Activated naive CD4-positive, alpha-beta T cell treated with anti-CD3 and anti-CD28 coated beads, Interleukin-2, amount 50 U/mL, for 24 hours (primary cell): Measurements from ENCODE around the gene LRRC1.

ENCODE experiments used
- H3K27ac Mint-ChIP-seq: one replicate; pipeline ENCODE4 v1.8.0; 2021; ENCODE audit warnings: mild to moderate bottlenecking, mixed read lengths
- H3K27me3 Mint-ChIP-seq: one replicate; pipeline ENCODE4 v1.8.0; 2021; ENCODE audit warnings: mixed read lengths
- H3K36me3 Mint-ChIP-seq: one replicate; pipeline ENCODE4 v1.8.0; 2021; ENCODE audit warnings: mixed read lengths
- H3K4me1 Mint-ChIP-seq: one replicate; pipeline ENCODE4 v1.8.0; 2021; ENCODE audit warnings: mixed read lengths
- H3K4me3 Mint-ChIP-seq: one replicate; pipeline ENCODE4 v1.8.0; 2021; ENCODE audit warnings: mild to moderate bottlenecking, mixed read lengths
- H3K9me3 Mint-ChIP-seq: one replicate; pipeline ENCODE4 v1.8.0; 2021; ENCODE audit warnings: mixed read lengths

The LRRC1 gene

DNA sequence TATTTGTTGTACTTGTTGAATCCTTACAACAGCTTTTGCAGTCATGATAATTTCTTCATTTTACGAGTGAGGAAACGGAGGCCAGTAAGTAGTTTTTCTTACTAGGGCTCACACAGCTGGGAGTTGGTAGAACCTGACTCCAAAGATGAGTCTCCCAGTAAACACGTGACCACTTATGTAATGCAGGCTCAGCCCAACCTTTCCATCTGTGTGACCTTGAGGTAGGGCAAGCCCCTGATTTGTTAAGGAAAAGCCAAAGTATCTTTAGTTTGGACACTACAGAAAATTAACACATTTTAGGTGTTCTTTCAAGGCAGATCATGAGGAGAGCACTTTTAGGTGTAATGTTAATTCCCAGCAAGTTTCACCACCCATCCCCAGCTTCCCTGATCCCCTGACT is 111.3 kb downstream of the LRRC1 start:
- no peaks in the 10 kb centered on the region for H3K4me1 Mint-ChIP-seq
- no peaks in the 10 kb centered on the region for H3K27me3 Mint-ChIP-seq
- H3K36me3 Mint-ChIP-seq, result peaks cover 10% of the 10 kb centered on the region
- H3K4me3 Mint-ChIP-seq, result no peak overlapping the region
- H3K9me3 Mint-ChIP-seq, result no peaks in the 10 kb centered on the region
- H3K27ac Mint-ChIP-seq, result no peak overlapping the region

DNA sequence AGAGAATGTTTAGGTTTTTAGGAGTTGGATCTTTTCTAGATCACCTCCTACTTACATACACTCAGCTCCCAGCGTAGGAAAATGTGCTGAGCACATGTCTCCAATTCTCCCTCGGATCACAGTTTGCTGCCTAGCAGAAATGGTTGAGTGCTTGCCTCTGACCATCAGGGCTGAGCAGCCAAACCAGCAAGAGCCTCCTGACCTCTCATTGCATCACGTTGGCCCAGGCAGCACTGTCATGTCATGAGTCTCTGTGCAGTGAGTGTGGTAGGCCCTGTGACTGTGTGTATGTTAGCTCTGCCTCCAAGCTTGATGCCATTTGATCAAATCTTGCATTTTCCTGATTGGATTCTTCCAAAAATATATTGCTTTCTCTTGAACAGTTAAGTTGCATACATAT is 112.0 kb downstream of the LRRC1 start:
- no peak overlapping the region for H3K27ac Mint-ChIP-seq
- no peaks in the 10 kb centered on the region for H3K4me1 Mint-ChIP-seq
- no peaks in the 10 kb centered on the region for H3K9me3 Mint-ChIP-seq
- no peaks in the 10 kb centered on the region for H3K27me3 Mint-ChIP-seq
- H3K36me3 Mint-ChIP-seq, result peaks cover 10% of the 10 kb centered on the region
- H3K4me3 Mint-ChIP-seq, result no peak overlapping the region

DNA sequence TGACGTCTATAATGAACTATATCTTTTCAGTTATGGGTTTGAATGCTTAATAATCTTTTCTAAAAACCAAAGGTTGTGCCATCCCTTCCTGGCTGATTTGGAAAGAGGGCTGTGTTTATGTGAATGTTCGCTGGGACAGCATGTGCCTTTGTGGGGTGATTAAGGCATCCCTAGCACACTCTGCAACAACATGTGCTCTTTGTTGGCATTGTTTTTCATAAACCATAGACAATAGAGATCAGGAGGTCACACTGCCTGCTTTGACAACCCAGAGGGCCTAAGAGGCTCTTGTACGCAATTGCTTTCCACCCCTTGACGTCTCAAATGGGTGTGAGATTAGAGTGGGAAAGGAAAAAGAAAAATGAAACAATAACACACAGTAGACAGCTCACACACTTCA is 116.0 kb downstream of the LRRC1 start:
- H3K4me1 Mint-ChIP-seq, result no peaks in the 10 kb centered on the region
- H3K9me3 Mint-ChIP-seq, result no peaks in the 10 kb centered on the region
- no peaks in the 10 kb centered on the region for H3K27me3 Mint-ChIP-seq
- H3K27ac Mint-ChIP-seq, result no peak overlapping the region
- H3K4me3 Mint-ChIP-seq, result no peak overlapping the region
- peaks cover 15% of the 10 kb centered on the region for H3K36me3 Mint-ChIP-seq

DNA sequence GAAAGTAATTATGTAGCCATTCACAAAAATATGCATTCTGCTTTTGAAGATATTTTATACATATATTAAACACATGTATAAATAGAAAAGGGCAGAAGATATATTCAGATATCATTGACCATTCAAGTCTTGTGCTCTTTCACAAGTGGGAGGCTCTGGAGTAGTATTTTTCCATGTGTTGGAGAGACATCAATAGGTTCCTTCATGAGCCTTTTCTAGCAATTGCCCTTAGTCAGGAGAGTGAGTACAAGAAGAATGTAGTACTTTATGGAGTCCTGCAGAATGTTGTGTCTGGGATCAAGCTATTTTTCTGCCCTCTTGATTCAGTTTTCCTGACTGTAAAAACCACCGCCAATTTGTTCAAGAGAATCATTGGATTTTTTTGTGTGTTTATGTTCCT is 117.9 kb downstream of the LRRC1 start:
- H3K9me3 Mint-ChIP-seq, result no peaks in the 10 kb centered on the region
- no peaks in the 10 kb centered on the region for H3K4me1 Mint-ChIP-seq
- H3K27me3 Mint-ChIP-seq, result no peaks in the 10 kb centered on the region
- no peak overlapping the region for H3K27ac Mint-ChIP-seq
- H3K36me3 Mint-ChIP-seq, result peaks cover 15% of the 10 kb centered on the region
- no peak overlapping the region for H3K4me3 Mint-ChIP-seq

DNA sequence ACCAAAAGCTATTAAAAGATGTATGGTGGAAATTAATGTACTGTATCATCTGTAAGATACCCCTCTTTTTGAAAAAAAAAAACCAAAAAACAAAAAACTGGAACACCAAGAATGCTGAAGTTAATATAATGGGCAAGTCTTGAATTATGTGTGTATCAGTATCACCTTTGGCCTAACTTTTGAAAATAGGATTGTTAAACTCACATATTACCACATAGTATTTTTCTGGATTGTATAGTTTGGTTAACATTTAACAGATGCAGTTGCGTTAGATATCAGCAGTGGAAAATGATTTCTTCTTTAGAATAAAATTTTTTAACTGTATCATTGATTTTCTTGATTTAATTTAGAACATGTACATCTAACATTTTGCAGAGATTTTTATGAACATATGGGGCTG is 118.5 kb downstream of the LRRC1 start:
- Mint-ChIP-seq H3K36me3 (peaks cover 13% of the 10 kb centered on the region), H3K4me3 (no peak overlapping the region), H3K9me3 (no peaks in the 10 kb centered on the region), H3K27ac (no peak overlapping the region), H3K4me1 (no peaks in the 10 kb centered on the region), H3K27me3 (no peaks in the 10 kb centered on the region)

DNA sequence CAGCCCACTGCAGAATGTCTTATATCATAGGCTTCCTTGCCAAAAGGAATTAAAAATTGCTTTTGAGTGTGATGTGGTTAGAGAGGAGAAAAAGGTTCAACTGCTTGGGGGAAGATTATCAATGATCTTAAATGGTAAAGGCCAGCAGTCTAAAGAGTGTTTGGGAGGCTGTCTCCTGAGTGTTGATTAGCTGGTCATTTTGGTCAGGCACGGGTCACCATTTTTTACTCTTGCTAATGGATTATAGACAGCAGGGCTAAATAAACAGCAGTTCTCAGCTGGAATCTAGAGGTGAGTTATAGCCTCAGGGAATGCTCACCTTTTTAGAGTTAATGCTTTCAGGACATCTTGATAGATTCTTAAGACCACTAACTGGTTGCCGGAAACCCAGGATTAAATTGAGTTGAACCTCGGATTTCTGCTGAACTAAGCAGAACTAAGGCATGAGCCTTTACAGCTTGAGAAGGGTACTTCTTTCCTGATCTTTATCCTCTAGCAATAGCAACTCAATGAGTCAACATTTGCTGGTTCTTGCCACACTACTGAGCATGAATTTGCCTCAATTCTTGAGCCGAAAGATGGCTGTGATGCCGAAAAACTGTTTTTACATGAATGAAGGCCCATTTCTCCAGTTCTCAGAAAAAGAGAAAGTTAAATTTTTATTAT is 120.4 kb downstream of the LRRC1 start:
- Mint-ChIP-seq H3K36me3 (peaks cover 16% of the 10 kb centered on the region), H3K27me3 (no peaks in the 10 kb centered on the region), H3K27ac (no peak overlapping the region), H3K4me3 (no peak overlapping the region), H3K4me1 (no peaks in the 10 kb centered on the region), H3K9me3 (no peaks in the 10 kb centered on the region)

DNA sequence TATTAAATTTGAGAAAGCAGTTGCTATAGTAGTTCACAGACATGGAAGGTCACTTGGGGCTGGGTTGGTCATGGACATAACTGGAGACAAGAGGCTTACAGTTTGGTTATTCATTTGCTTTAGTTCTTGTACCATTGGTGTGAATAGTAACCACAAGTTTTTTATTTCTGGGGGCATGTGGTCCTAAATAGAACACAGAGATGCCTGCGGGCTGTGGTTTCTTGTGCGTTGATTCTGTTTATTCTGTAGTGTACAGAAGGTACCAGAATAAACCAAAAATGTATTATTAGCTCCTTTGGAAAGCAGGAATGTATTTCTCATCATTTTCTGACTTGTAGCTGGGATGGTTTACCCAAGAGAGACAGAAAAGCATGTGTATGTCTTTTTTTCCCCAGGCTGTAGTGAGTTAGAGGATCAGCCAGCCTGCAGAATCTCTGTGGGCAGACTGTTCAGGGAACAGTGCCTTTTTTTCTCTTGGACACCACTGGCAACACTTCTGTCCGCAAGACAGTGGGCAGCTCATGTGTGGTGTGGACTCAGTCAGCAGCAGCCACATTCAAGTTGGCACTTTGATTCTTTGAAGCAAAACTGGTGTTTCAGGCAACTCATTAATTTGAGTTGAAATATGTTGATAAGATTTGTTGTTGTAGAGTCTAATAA is 122.1 kb downstream of the LRRC1 start:
- H3K27ac Mint-ChIP-seq, result no peak overlapping the region
- no peaks in the 10 kb centered on the region for H3K9me3 Mint-ChIP-seq
- H3K27me3 Mint-ChIP-seq, result no peaks in the 10 kb centered on the region
- H3K4me1 Mint-ChIP-seq, result no peaks in the 10 kb centered on the region
- peaks cover 20% of the 10 kb centered on the region for H3K36me3 Mint-ChIP-seq
- no peak overlapping the region for H3K4me3 Mint-ChIP-seq

DNA sequence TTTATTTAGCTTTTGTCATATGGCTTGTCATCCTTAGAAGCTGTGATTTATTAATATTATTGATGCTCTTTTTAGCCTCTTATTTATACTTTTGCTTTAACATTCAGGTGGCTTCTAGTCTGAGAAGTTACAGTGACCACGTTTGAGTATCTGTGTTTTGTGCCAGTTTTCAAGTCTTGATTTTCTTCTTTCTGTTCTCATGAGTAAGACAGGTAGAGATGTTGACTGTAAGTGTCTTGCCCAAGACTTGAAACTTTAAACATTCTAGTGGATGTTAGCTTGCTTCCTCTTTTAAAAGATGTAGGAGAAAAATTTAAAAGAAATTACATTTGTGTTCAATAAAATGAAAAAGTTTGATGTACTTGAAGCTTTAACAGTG is 122.6 kb downstream of the LRRC1 start:
- Mint-ChIP-seq H3K27me3 (no peaks in the 10 kb centered on the region), H3K27ac (no peak overlapping the region), H3K4me1 (no peaks in the 10 kb centered on the region)

DNA sequence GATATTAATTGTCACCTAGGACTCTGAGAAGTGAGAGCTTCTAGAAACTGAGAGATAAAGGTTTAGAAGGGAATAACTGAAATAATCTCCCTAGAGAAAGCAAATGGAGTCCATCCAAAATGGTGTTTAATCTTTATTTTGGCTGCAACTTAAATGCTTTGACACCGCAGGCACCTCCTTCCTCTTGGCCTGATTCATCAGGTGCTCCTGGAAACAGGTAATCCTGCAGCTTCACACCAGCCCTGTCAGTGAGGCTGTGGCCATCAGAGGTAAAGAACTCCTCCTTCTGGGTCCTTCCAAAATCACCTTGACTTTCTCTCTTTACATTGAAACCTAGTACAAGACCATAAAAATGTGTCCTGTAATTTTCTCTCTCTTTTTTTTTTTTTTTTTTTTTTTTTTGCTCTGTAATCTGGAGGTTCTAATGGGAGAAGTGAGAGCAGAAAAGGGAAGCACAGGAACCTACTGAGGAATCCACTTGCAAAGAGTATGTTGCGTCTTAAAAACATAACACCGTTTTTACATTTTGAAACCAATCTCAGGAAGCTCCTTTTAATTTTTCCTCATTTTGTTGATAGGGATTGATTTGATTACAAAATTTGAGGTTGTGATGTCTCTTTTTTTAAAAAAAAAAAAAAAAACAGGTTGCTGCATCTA is 124.2 kb downstream of the LRRC1 start:
- no peaks in the 10 kb centered on the region for H3K9me3 Mint-ChIP-seq
- no peaks in the 10 kb centered on the region for H3K4me1 Mint-ChIP-seq
- H3K27ac Mint-ChIP-seq, result no peak overlapping the region
- no peak overlapping the region for H3K4me3 Mint-ChIP-seq
- no peaks in the 10 kb centered on the region for H3K27me3 Mint-ChIP-seq
- H3K36me3 Mint-ChIP-seq, result peaks cover 15% of the 10 kb centered on the region

More for the DNA sequence above, 122.6 kb downstream of the LRRC1 start:
- H3K9me3 Mint-ChIP-seq, result no peaks in the 10 kb centered on the region
- no peak overlapping the region for H3K4me3 Mint-ChIP-seq
- peaks cover 20% of the 10 kb centered on the region for H3K36me3 Mint-ChIP-seq

DNA sequence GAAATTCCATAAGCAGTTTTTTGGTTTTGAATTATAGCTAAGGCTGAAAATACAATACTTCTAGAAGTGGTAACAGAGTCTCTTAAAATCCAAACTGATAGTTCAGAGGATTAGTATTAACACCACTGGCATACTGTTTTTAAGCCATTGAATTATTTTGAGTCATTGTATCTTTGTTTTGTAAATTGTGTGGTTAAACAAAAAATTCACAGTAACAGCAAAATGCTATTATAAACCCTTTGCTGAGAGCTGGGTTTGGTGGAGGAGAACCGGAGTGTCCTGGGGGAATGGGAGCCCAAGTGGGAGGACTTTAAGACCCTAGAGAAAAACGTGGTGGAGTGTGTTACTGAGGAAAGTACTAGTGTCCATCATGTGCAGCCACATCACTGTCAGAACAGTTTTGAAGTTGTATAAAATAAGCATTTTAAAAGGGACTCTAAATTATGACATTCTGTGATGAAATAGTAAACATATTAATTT is 125.1 kb downstream of the LRRC1 start:
- H3K36me3 Mint-ChIP-seq, result peaks cover 8% of the 10 kb centered on the region
- H3K4me3 Mint-ChIP-seq, result no peak overlapping the region
- H3K27ac Mint-ChIP-seq, result no peak overlapping the region
- no peaks in the 10 kb centered on the region for H3K27me3 Mint-ChIP-seq
- H3K4me1 Mint-ChIP-seq, result no peaks in the 10 kb centered on the region
- no peaks in the 10 kb centered on the region for H3K9me3 Mint-ChIP-seq

DNA sequence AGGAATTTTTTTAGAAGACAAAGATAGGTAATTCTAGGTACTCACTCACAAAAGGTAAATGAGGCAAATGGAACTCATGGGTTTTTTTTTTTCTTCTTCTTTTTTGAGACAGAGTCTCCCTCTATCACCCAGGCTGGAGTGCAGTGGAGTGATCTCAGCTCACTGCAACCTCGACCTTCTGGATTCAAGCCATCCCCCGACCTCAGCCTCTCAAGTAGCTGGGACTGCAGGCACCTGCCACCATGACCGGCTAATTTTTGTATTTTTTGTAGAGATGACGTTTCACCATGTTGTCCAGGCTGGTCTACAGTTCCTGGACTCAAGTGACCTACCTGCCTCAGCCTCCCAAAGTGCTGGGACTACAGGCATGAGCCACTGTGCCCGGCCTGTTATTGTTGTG is 126.1 kb downstream of the LRRC1 start:
- no peaks in the 10 kb centered on the region for H3K27me3 Mint-ChIP-seq
- no peaks in the 10 kb centered on the region for H3K4me1 Mint-ChIP-seq
- no peak overlapping the region for H3K27ac Mint-ChIP-seq
- H3K4me3 Mint-ChIP-seq, result no peak overlapping the region
- H3K36me3 Mint-ChIP-seq, result peaks cover 7% of the 10 kb centered on the region
- H3K9me3 Mint-ChIP-seq, result no peaks in the 10 kb centered on the region

DNA sequence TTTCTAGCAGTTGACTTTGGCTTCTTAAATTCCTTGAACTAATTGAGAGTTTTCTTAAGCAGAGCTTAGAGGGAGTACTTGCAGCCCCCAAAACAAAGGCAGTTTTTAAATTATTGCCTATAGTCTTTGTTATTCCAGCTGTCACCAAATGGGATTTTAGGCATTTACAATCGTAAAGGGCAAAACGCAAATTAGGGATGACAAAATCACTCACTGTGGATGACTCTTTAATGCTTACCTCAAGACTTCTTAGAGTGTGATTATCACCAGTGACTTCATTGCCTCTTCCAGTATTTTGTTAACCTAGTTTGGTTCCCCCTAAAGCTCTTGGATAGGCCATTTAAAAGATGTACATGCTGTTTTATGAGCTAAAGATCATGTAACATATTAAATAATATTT is 126.8 kb downstream of the LRRC1 start:
- Mint-ChIP-seq H3K36me3 (peaks cover 7% of the 10 kb centered on the region), H3K9me3 (no peaks in the 10 kb centered on the region), H3K4me1 (no peaks in the 10 kb centered on the region), H3K27me3 (no peaks in the 10 kb centered on the region), H3K4me3 (no peak overlapping the region), H3K27ac (no peak overlapping the region)

DNA sequence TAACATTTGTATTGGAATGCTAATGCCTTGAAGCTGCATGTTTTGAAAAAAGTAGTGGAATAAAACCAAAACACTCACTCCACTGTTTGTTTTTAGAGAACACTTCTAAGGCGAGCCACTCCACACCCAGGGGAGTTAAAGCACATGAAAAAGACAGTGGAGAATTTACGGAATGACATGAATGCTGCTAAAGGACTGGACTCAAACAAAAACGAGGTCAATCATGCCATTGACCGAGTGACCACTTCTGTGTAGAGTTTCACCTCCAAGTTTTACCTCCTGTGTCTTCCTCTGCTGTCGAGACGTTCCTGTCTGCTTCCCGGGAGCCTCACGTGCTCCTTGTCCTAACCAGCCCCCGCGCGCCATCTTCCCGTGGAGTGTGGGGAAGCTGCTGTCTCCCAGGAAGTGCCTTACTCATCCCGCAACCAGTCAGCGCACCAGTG is 127.8 kb downstream of the LRRC1 start:
- H3K4me1 Mint-ChIP-seq, result no peaks in the 10 kb centered on the region
- peaks cover 7% of the 10 kb centered on the region for H3K36me3 Mint-ChIP-seq
- H3K27ac Mint-ChIP-seq, result no peak overlapping the region
- no peak overlapping the region for H3K4me3 Mint-ChIP-seq
- no peaks in the 10 kb centered on the region for H3K27me3 Mint-ChIP-seq
- H3K9me3 Mint-ChIP-seq, result no peaks in the 10 kb centered on the region

DNA sequence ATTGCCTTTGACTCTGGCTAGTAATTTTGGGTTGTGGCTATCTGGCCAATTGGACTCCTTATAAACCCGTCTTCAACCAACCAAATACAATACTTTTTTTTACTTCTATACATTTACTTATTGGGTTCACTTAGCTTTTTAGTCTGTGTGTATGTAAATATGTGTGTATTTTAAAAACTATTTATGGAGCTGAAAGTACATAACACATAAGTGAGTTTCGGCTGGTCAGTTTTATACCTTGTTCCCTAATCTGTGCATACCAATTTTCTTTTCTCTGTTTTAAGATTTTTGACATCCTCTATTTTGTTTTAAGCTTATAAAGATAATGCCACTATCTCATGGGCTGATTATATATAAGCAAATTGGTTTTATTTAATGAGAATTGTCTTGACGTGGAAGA is 129.5 kb downstream of the LRRC1 start:
- peaks cover 7% of the 10 kb centered on the region for H3K36me3 Mint-ChIP-seq
- H3K27ac Mint-ChIP-seq, result no peak overlapping the region
- no peak overlapping the region for H3K4me3 Mint-ChIP-seq
- no peaks in the 10 kb centered on the region for H3K4me1 Mint-ChIP-seq
- H3K9me3 Mint-ChIP-seq, result no peaks in the 10 kb centered on the region
- H3K27me3 Mint-ChIP-seq, result no peaks in the 10 kb centered on the region

DNA sequence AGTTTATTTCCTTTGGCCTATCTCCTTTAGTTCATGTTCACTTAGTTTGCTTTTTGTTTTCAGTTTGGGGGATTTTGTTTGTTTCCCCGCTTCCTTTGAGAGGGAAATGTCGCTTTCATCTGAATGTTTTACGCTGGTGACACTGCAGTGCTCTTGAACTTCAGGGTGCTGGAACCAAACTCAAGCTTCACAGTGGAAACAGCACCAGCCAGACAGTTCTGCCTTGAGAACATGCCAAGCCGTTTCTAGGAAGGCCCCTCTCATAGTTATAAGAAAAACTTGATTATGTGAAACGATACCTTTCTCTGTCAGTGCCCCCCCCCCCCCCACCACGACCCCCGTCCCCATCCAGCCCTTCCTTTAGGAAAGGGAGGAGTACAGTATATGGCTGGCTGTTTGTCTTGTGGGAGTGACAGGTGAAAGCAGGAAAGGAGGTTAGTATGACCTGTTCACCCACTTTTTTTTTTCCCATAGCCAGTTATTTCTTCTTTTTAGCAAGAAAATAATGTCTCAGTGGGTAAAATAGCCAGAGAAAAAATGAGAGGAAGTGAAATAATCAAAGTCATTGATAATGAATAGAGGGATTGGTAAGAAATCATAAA is 130.1 kb downstream of the LRRC1 start:
- Mint-ChIP-seq H3K27ac (no peak overlapping the region), H3K9me3 (no peaks in the 10 kb centered on the region), H3K4me1 (no peaks in the 10 kb centered on the region), H3K27me3 (no peaks in the 10 kb centered on the region), H3K4me3 (no peak overlapping the region), H3K36me3 (peaks cover 5% of the 10 kb centered on the region)

DNA sequence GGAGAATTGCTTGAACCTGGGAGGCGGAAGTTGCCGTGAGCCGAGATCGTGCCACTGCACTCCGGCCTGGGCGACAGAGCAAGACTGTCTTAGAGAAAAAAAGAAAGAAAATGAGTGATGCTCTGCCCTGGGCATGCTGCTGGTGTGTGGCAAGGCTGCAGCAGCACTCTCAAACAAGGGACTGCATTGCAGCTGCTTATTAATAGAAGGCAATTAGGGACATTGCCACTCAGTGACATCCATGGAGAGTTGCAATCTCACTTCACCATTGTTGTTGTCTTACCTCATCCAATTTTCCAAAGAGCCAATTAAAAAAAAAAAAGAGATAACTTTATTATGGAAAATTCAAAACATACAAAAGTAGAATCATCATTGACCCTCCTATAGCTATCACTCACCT is 131.1 kb downstream of the LRRC1 start:
- Mint-ChIP-seq H3K27me3 (no peaks in the 10 kb centered on the region), H3K27ac (no peak overlapping the region), H3K4me3 (no peak overlapping the region), H3K4me1 (no peaks in the 10 kb centered on the region), H3K36me3 (peaks cover 4% of the 10 kb centered on the region), H3K9me3 (no peaks in the 10 kb centered on the region)
